Panc1 (cell line): Measurements from ENCODE around the gene ASAP2. TPM values are rescaled to one million over a fixed set of nuclear protein-coding genes. Genes with fewer than 3 reads are reported as not detected.

ENCODE experiments used
- ATAC-seq: fragments of 200-7000 bp; cut with Tn5 transposase; 2 replicates; pipeline ENCODE4 v1.9.1; 2020; ENCODE audit warnings: mild to moderate bottlenecking, moderate library complexity
- BruUV-seq: library from RNA; stranded (reverse); fragments of 400-500 nt; replicated peaks from 2 replicates; lab custom pipeline; 2021; lab: Mats Ljungman, UMichigan
- CTCF ChIA-PET: fragments of 300-600 bp; sonication (Branson Sonifier 250); formaldehyde crosslinking; loops from one replicate; lab custom pipeline; 2022; ENCODE audit warnings: antibody characterized with exemption; lab: Charles Lee
- POLR2A ChIA-PET: fragments of 300-600 bp; sonication (Branson Sonifier 250); formaldehyde crosslinking; loops from one replicate; lab custom pipeline; 2022; ENCODE audit warnings: antibody characterized with exemption; lab: Charles Lee
- DNase-seq: peaks from one replicate; pipeline ENCODE4 v3.0.0-alpha.2; 2010; ENCODE audit warnings: low read depth, low spot score
- H3K27ac ChIP-seq: 2 replicates; pipeline ENCODE4 v1.5.1; 2011; ENCODE audit warnings: mild to moderate bottlenecking, low read length, inconsistent platforms
- H3K27me3 ChIP-seq: fragments of 200-500 bp; sonication (Bioruptor generic); 2 replicates; pipeline ENCODE4 v1.6.0; 2014; ENCODE audit warnings: low read length, inconsistent platforms; ENCODE audit not compliant: control insufficient read depth, insufficient read depth
- H3K36me3 ChIP-seq: fragments of 200-500 bp; sonication (Bioruptor generic); 2 replicates; pipeline ENCODE4 v1.5.1; 2014; ENCODE audit warnings: inconsistent platforms, mild to moderate bottlenecking, low read length, moderate library complexity; ENCODE audit not compliant: control insufficient read depth, insufficient read depth
- H3K4me1 ChIP-seq: 2 replicates; pipeline ENCODE4 v1.5.1; 2011; ENCODE audit warnings: inconsistent platforms, mild to moderate bottlenecking, low read length, moderate library complexity; ENCODE audit not compliant: control insufficient read depth, insufficient read depth
- H3K4me3 ChIP-seq, 2 experiments: 2 replicates each; pipeline ENCODE4 v1.5.1; 2011 to 2012; ENCODE audit warnings: low read depth in 2 of 2, low read length in 2 of 2, mild to moderate bottlenecking in 2 of 2, inconsistent platforms in 1 of 2, moderate library complexity in 1 of 2
- H3K9me3 ChIP-seq: fragments of 200-500 bp; sonication (Bioruptor generic); 2 replicates; pipeline ENCODE4 v1.5.1; 2014; ENCODE audit warnings: low read depth, mild to moderate bottlenecking, inconsistent platforms, low read length, moderate library complexity; ENCODE audit not compliant: control insufficient read depth, insufficient read depth
- CTCF ChIP-seq: fragments of 450-650 bp; IDR thresholded peaks from 2 replicates; pipeline ENCODE4 v1.5.1; 2017; ENCODE audit warnings: mild to moderate bottlenecking
- POLR2AphosphoS5 ChIP-seq: IDR thresholded peaks from 2 replicates; pipeline ENCODE4 v1.6.1; 2012; ENCODE audit warnings: mild to moderate bottlenecking, low read depth, low read length, moderate library complexity
- REST ChIP-seq, 2 experiments: IDR thresholded peaks; 2 replicates each; pipeline ENCODE4 v1.6.1; 2011 to 2012; ENCODE audit warnings: low read depth in 2 of 2, control low read depth in 1 of 2, low read length in 1 of 2, mild to moderate bottlenecking in 1 of 2, moderate library complexity in 1 of 2; ENCODE audit not compliant: insufficient read depth in 1 of 2
- SIN3A ChIP-seq: IDR thresholded peaks from 2 replicates; pipeline ENCODE4 v1.6.1; 2012; ENCODE audit warnings: low read depth, mild to moderate bottlenecking, low read length, moderate library complexity, borderline replicate concordance; ENCODE audit not compliant: insufficient read depth
- TCF7L2 ChIP-seq: IDR thresholded peaks from 2 replicates; pipeline ENCODE4 v1.6.1; 2011; ENCODE audit warnings: mild to moderate bottlenecking, low read depth, low read length, inconsistent platforms
- in situ Hi-C: cut with HindIII; loops from 2 replicates; pipeline ENCODE4 v1.10.0; 2016; ENCODE audit warnings: low sequenced_read_pairs, low pct_unique_long_range_greater_than_20kb
- intact Hi-C: fragments of 100-400 bp; cut with micrococcal nuclease; formaldehyde crosslinking; loops from one replicate; pipeline ENCODE4 v1.10.0; 2022; ENCODE audit not compliant: unreplicated experiment
- total RNA-seq: library from RNA; stranded (reverse); gene quantifications from one replicate; pipeline ENCODE4 v1.2.1, GENCODE V29; 2021; ENCODE audit not compliant: unreplicated experiment

Gene ASAP2
- total RNA-seq, 1 experiment from 2014 or later = 107 TPM

- Histone ChIP-seq H3K27me3 (no peaks in the 10 kb centered on the region), H3K9me3 (no peaks in the 10 kb centered on the region), H3K36me3 (no peaks in the 10 kb centered on the region), H3K4me1 (peaks cover 7% of the 10 kb centered on the region), H3K4me3 (no peak overlapping the region), H3K27ac (no peak overlapping the region)
- ATAC-seq (no peak), DNase-seq (no peak)
- BruUV-seq = no TSS peak
- ChIA-PET POLR2A (no interaction called here), CTCF (no interaction called here)
- intact Hi-C loops = no loop called here
- in situ Hi-C loops = no loop called here
- TF ChIP-seq TCF7L2 = no peak
- no peak for TF ChIP-seq POLR2AphosphoS5
These were observed 6.0 kb upstream of the ASAP2 start for GRCh38 chr2:9200633-9201015.

- no peak overlapping the region for H3K27ac ChIP-seq
- H3K4me3 ChIP-seq = no peak overlapping the region
- H3K9me3 ChIP-seq = no peaks in the 10 kb centered on the region
- ChIA-PET CTCF (no interaction called here), POLR2A (no interaction called here)
- ATAC-seq (no peak), DNase-seq (no peak)
- peaks cover 10% of the 10 kb centered on the region for H3K4me1 ChIP-seq
- BruUV-seq = no TSS peak
- in situ Hi-C loops = no loop called here
- intact Hi-C loops = no loop called here
- no peaks in the 10 kb centered on the region for H3K36me3 ChIP-seq
- H3K27me3 ChIP-seq = no peaks in the 10 kb centered on the region
- no peak for TF ChIP-seq SIN3A
- TF ChIP-seq TCF7L2 = no peak
- TF ChIP-seq CTCF = no peak
- TF ChIP-seq REST (IDR thresholded peaks at IDR 0.05; ENCODE audit: insufficient read depth in 1 of 2, low read depth in 2 of 2, low read length in 1 of 2) = no peak
- no peak for TF ChIP-seq POLR2AphosphoS5
These were observed 5.3 kb upstream of the ASAP2 start for GRCh38 chr2:9201185-9201891.

- no peak for TF ChIP-seq TCF7L2
- TF ChIP-seq SIN3A = no peak
- no peak for TF ChIP-seq POLR2AphosphoS5
- no peak for TF ChIP-seq REST (IDR thresholded peaks at IDR 0.05; ENCODE audit: insufficient read depth in 1 of 2, low read depth in 2 of 2, low read length in 1 of 2)
- no peak for TF ChIP-seq CTCF
- no TSS peak for BruUV-seq
- intact Hi-C loops (no loop called here), in situ Hi-C loops (no loop called here)
- Histone ChIP-seq H3K27me3 (no peaks in the 10 kb centered on the region), H3K4me3 (no peak overlapping the region), H3K9me3 (no peaks in the 10 kb centered on the region), H3K4me1 (peaks cover 10% of the 10 kb centered on the region), H3K36me3 (no peaks in the 10 kb centered on the region; the same call in 1 of the 2 replicates), H3K27ac (no peak overlapping the region)
- DNase-seq (no peak), ATAC-seq (no peak)
- POLR2A ChIA-PET = interaction anchor here (0.6 kb wide), 2 partner anchors 40 to 56 kb away, joined by 6 to 8 read pairs; no protein-coding TSS in a partner anchor
- CTCF ChIA-PET = no interaction called here
These were observed 3.6 kb upstream of the ASAP2 start for GRCh38 chr2:9203006-9203405.
